GM21360 (cell line): ENCODE results near the gene PDE6C.
A peak's percentile ranks its signal among the peaks of the same experiment; 100 is the strongest.

Experiments used
- ATAC-seq: cut with Tn5 transposase; IDR thresholded peaks from one replicate; pipeline ENCODE4 v1.9.1; 2021; ENCODE audit warnings: mild to moderate bottlenecking, moderate library complexity; ENCODE audit not compliant: unreplicated experiment

Gene PDE6C

GRCh38 chr10:93697207-93697606 is 84.9 kb downstream of the PDE6C start:
- no peak for ATAC-seq

GRCh38 chr10:93701866-93702209 is 89.5 kb downstream of the PDE6C start:
- ATAC-seq = no peak

- peak; percentile 83 for ATAC-seq
Observed at GRCh38 chr10:93702210-93703001, 90.1 kb downstream of the PDE6C start, which contains the start of gene FRA10AC1. FRA10AC1 (minus strand) TSS chr10:93702592; CDS start chr10:93700106, 2,486 bp downstream.

- no peak for ATAC-seq
Observed at GRCh38 chr10:93703066-93703465, 90.7 kb downstream of the PDE6C start.

- ATAC-seq = no peak
Observed at GRCh38 chr10:93703841-93704240, 91.5 kb downstream of the PDE6C start.

- ATAC-seq = no peak
Observed at GRCh38 chr10:93704451-93704850, 92.1 kb downstream of the PDE6C start.

GRCh38 chr10:93707623-93708022 is 95.3 kb downstream of the PDE6C start:
- no peak for ATAC-seq

- no peak for ATAC-seq
Observed at GRCh38 chr10:93710333-93710909, 98.1 kb downstream of the PDE6C start.

GRCh38 chr10:93711891-93712290 is 99.6 kb downstream of the PDE6C start:
- ATAC-seq = no peak

- no peak for ATAC-seq
Observed at GRCh38 chr10:93712593-93712992, 100.3 kb downstream of the PDE6C start.

GRCh38 chr10:93715345-93715744 is 103.0 kb downstream of the PDE6C start:
- ATAC-seq = peak; percentile 95
